K562 (cell line): ENCODE results near the gene MAD1L1. TPM values are rescaled to one million over a fixed set of nuclear protein-coding genes. Genes with fewer than 3 reads are reported as not detected.

Source experiments
- ATAC-seq: fragments of 200-7000 bp; cut with Tn5 transposase; 3 replicates; pipeline ENCODE4 v1.9.1; 2020; ENCODE audit warnings: moderate library complexity
- BruUV-seq: library from RNA; stranded (reverse); fragments of 400-500 nt; replicated peaks from 2 replicates; lab custom pipeline; 2021; lab: Mats Ljungman, UMichigan
- CTCF ChIA-PET: fragments of 300-600 bp; formaldehyde crosslinking; extraction: SDS; loops from one replicate; lab custom pipeline; 2021; ENCODE audit warnings: low intra/inter-chr PET ratio; lab: Yijun Ruan, JAX
- POLR2A ChIA-PET: fragments of 300-600, 350-650 bp; sonication (Branson Sonifier 250); formaldehyde crosslinking; extraction: SDS; loops from one replicate; lab custom pipeline; 2021; ENCODE audit warnings: antibody characterized with exemption, inconsistent platforms; lab: Yijun Ruan, JAX
- DNase-seq, 4 experiments: peaks; one replicate each; pipeline versions ENCODE4 v3.0.0 to v3.0.0-alpha.2; 2011 to 2018; ENCODE audit warnings: low spot score in 3 of 4, mixed read lengths in 3 of 4; ENCODE audit errors: extremely low read depth in 1 of 4
- FAIRE-seq: peaks from 2 replicates; lab custom pipeline; 2011; peaks lifted over from hg19 to GRCh38; lab: Jason Lieb, UNC
- H2AFZ ChIP-seq: 2 replicates; pipeline ENCODE4 v1.6.0; 2011; ENCODE audit warnings: low read depth, low read length, control low read depth, inconsistent platforms
- H3K27ac ChIP-seq: fragments of 200-600 bp; 3 replicates; pipeline ENCODE4 v1.8.0; 2011; ENCODE audit warnings: low read depth, mild to moderate bottlenecking, control low read depth, inconsistent platforms, low read length, moderate library complexity, mixed read lengths; ENCODE audit errors: extremely low read depth
- H3K27me3 ChIP-seq, 2 experiments: fragments of 300-600 bp in 1 of 2; 2 replicates in 1 of 2; 3 replicates in 1 of 2; pipeline versions ENCODE4 v1.6.0 to v1.8.0; 2011; ENCODE audit warnings: inconsistent platforms in 2 of 2, low read length in 2 of 2, mild to moderate bottlenecking in 1 of 2, mixed read lengths in 1 of 2, moderate library complexity in 1 of 2; ENCODE audit not compliant: control insufficient read depth in 2 of 2, insufficient read depth in 2 of 2
- H3K36me3 ChIP-seq: fragments of 300-600 bp; 3 replicates; pipeline ENCODE4 v1.8.0; 2011; ENCODE audit warnings: mild to moderate bottlenecking, low read length, inconsistent platforms; ENCODE audit not compliant: control insufficient read depth, insufficient read depth
- H3K4me1 ChIP-seq, 2 experiments: fragments of 200-600 bp in 1 of 2; replicated peaks in 1 of 2; 2 replicates in 1 of 2; 3 replicates in 1 of 2; pipeline versions ENCODE4 v1.5.1 to v1.8.0; 2011; ENCODE audit warnings: inconsistent platforms in 2 of 2, low read length in 2 of 2, mild to moderate bottlenecking in 1 of 2, mixed read lengths in 1 of 2, moderate library complexity in 1 of 2; ENCODE audit not compliant: control insufficient read depth in 2 of 2, insufficient read depth in 2 of 2
- H3K4me2 ChIP-seq: 2 replicates; pipeline ENCODE4 v1.6.1; 2011; ENCODE audit warnings: low read length, control low read depth, inconsistent platforms, mixed read lengths; ENCODE audit not compliant: insufficient read depth
- H3K4me3 ChIP-seq: fragments of 200-600 bp; sonication (generic), shearing (Covaris generic); 2 replicates; pipeline ENCODE4 v1.5.1; 2016; ENCODE audit warnings: control low read depth, inconsistent platforms
- H3K79me2 ChIP-seq: fragments of 200-600 bp; 3 replicates; pipeline ENCODE4 v1.8.0; 2011; ENCODE audit warnings: low read length, inconsistent platforms; ENCODE audit not compliant: control insufficient read depth, insufficient read depth
- H3K9ac ChIP-seq, 2 experiments: 2 replicates each; pipeline versions ENCODE4 v1.6.0 to v1.6.1; 2011; ENCODE audit warnings: low read depth in 2 of 2, low read length in 2 of 2, control low read depth in 1 of 2, inconsistent platforms in 1 of 2, mild to moderate bottlenecking in 1 of 2, mixed read lengths in 1 of 2; ENCODE audit not compliant: insufficient read depth in 1 of 2
- H3K9me1 ChIP-seq: one replicate; pipeline ENCODE4 v1.6.0; 2011; ENCODE audit warnings: inconsistent platforms, mild to moderate bottlenecking, low read length, moderate library complexity; ENCODE audit not compliant: control insufficient read depth, insufficient read depth
- H3K9me3 ChIP-seq: replicated peaks from 2 replicates; pipeline ENCODE4 v1.5.1; 2011; ENCODE audit warnings: low read depth, low read length, inconsistent platforms; ENCODE audit not compliant: control insufficient read depth, insufficient read depth
- H4K20me1 ChIP-seq: replicated peaks from 2 replicates; pipeline ENCODE4 v1.6.1; 2011; ENCODE audit warnings: low read length, inconsistent platforms, mixed read lengths; ENCODE audit not compliant: control insufficient read depth, insufficient read depth
- CHD7 ChIP-seq: fragments of 200-600 bp; sonication (generic); IDR thresholded peaks from one replicate; pipeline ENCODE4 v1.6.1; 2012; ENCODE audit warnings: mild to moderate bottlenecking, low read depth, low read length, inconsistent platforms
- PHB ChIP-seq: fragments of 250-450 bp; sonication (Bioruptor Pico); IDR thresholded peaks from 2 replicates; pipeline ENCODE4 v1.5.0; 2021
- SIRT6 ChIP-seq: IDR thresholded peaks from one replicate; pipeline ENCODE4 v1.6.1; 2012; ENCODE audit warnings: low read depth, mild to moderate bottlenecking, control low read depth, inconsistent platforms, low read length, moderate library complexity
- ZBTB33 ChIP-seq: sonication (generic); formaldehyde crosslinking; IDR thresholded peaks from 2 replicates; pipeline ENCODE4 v1.8.1; 2023; ENCODE audit warnings: mild to moderate bottlenecking, missing genetic modification reagents
- WGBS: fragments of 100-300 bp; shearing (Covaris generic); methylation state at CpG from one replicate; pipeline ENCODE4 v1.1.6; 2016; ENCODE audit warnings: low coverage, mixed read lengths; ENCODE audit not compliant: insufficient coverage; ENCODE audit errors: missing lambda C conversion rate; 5-methylcytosine and 5-hydroxymethylcytosine counted together
- in situ Hi-C: fragments of 300-500 bp; cut with MboI; formaldehyde crosslinking; loops from 4 replicates; pipeline ENCODE4 v1.15.0; 2018; ENCODE audit warnings: inconsistent platforms, mixed read lengths
- intact Hi-C: fragments of 100-400 bp; cut with micrococcal nuclease; formaldehyde crosslinking; loops from 2 replicates; pipeline ENCODE4 v1.14.2; 2022
- polyA plus RNA-seq, 8 experiments: library from polyadenylated mRNA; depleted of rRNA in 4 of 8; stranded (reverse) in 5 of 8; unstranded in 3 of 8; fragments of >200 nt; fragmentation: Nextera tagmentation in 2 of 8; fragmentation: Illumina TruSeq in 1 of 8; extraction: Ambion mirVana in 2 of 8; extraction: Trizol in 1 of 8; gene quantifications; 2 replicates each; pipeline versions ENCODE4 v1.2.1 to v1.2.3, GENCODE V29; 2011 to 2014; ENCODE audit warnings: inconsistent platforms in 1 of 8, missing spikeins in 1 of 8
- total RNA-seq, 7 experiments: library from RNA; depleted of rRNA in 6 of 7; stranded (reverse); fragments of >200 nt in 6 of 7; fragmentation: Illumina TruSeq in 2 of 7; extraction: Trizol in 2 of 7; gene quantifications; 2 replicates each; pipeline versions ENCODE4 v1.2.1 to v1.2.3, GENCODE V29; 2011 to 2021; ENCODE audit warnings: low replicate concordance in 1 of 7
- TF ChIP-seq, protein P1 (sequence below): fragments of 450-650 bp; IDR thresholded peaks from 2 replicates; pipeline ENCODE4 v1.6.1; 2018; ENCODE audit warnings: mild to moderate bottlenecking, low read depth; ENCODE audit not compliant: partially characterized antibody

The MAD1L1 gene
- total and polyA plus RNA-seq, 9 of the 15 experiments (the other 6 are each of a cell fraction or from before 2014, with no cell fraction given) = 1.7 to 89.7 (median 18.0) TPM

DNA sequence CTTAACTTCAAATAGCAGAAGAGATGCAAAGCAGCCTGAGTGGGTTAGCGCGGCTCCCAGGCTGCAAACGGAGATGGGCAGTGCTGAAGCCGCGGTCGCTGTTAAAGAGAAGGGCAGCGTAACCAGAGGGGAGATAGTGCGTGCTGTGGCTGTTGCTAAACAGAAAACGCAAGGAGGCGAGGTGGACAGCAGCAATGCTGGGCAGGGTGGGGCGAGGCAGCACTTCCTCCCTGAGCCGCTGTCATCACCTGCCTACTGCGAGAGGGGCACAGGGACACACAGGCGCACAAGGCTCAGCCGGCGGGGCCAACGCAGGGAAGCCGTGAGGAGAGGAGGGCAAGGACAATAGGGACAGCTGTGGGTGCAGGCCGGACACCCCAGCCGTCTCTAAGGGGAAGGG, 137.3 kb downstream of the MAD1L1 start:
- 0 out of 3 replicates have a peak, but pooled peaks cover 8% of the 10 kb centered on the region for H3K79me2 ChIP-seq
- no TSS peak for BruUV-seq

More for the DNA sequence above, 137.3 kb downstream of the MAD1L1 start:
- ATAC-seq = no peak
- Histone ChIP-seq H3K27ac (no peak overlapping the region), H3K4me3 (no peak overlapping the region), H3K27me3 (no peaks in the 10 kb centered on the region), H2AFZ (no peak overlapping the region), H3K9me1 (peaks cover 6% of the 10 kb centered on the region), H4K20me1 (peaks cover 5% of the 10 kb centered on the region; the same call in 1 of the 2 replicates), H3K9ac (peak overlapping the region in 1 of 2 experiments; percentile 68; a peak in 2 of 4 replicates), H3K4me2 (no peak overlapping the region), H3K36me3 (peaks cover 2% of the 10 kb centered on the region; the same call in 1 of the 3 replicates), H3K4me1 (peaks cover 19 to 61% of the 10 kb centered on the region in 2 experiments), H3K9me3 (no peaks in the 10 kb centered on the region)
- intact Hi-C loops = no loop called here
- ChIA-PET CTCF (no interaction called here), POLR2A (interaction anchor here (0.6 kb wide), 1 partner anchor 92 kb away, joined by 3 read pairs; no protein-coding TSS in a partner anchor)
- no peak for FAIRE-seq
- TF ChIP-seq, protein P1, sequence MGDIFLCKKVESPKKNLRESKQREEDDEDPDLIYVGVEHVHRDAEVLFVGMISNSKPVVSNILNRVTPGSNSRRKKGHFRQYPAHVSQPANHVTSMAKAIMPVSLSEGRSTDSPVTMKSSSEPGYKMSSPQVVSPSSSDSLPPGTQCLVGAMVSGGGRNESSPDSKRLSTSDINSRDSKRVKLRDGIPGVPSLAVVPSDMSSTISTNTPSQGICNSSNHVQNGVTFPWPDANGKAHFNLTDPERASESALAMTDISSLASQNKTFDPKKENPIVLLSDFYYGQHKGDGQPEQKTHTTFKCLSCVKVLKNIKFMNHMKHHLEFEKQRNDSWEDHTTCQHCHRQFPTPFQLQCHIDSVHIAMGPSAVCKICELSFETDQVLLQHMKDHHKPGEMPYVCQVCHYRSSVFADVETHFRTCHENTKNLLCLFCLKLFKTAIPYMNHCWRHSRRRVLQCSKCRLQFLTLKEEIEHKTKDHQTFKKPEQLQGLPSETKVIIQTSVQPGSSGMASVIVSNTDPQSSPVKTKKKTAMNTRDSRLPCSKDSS = no peak
- no peak for TF ChIP-seq SIRT6
- TF ChIP-seq CHD7 = no peak
- no peak for TF ChIP-seq PHB
- TF ChIP-seq ZBTB33 = peak; percentile 75; the same call in 1 of the 2 replicates
- in situ Hi-C loops = no loop called here
- 87% methylated on average over 12 of the region's 20 CpGs for WGBS
- no peak for DNase-seq
